Measurements from ENCODE around the gene CAMTA2.
"Not testable (repeated sequence)": the region's sequence is repeated elsewhere in the genome, so short reads cannot be mapped to it uniquely, and the experiment has no call there.

CAMTA2 gene

GRCh38 chr17:4945944-4946280 is 41.6 kb downstream of the CAMTA2 start:
- no peak for DNase-seq

GRCh38 chr17:4945176-4945943 is 42.1 kb downstream of the CAMTA2 start:
- DNase-seq, result peak; percentile 88

- DNase-seq, result no peak
These were observed 42.8 kb downstream of the CAMTA2 start for GRCh38 chr17:4944554-4945175.

- DNase-seq, result no peak
These were observed 43.3 kb downstream of the CAMTA2 start for GRCh38 chr17:4944163-4944553.

- no peak for DNase-seq
These were observed 44.5 kb downstream of the CAMTA2 start for GRCh38 chr17:4942760-4943508.

GRCh38 chr17:4941319-4941610 is 46.2 kb downstream of the CAMTA2 start:
- no peak for DNase-seq

- DNase-seq, result no peak
These were observed 46.7 kb downstream of the CAMTA2 start for GRCh38 chr17:4940555-4941318.

GRCh38 chr17:4939796-4940554 is 47.5 kb downstream of the CAMTA2 start, which contains the start of the genes RNF167 and SLC25A11:
Gene RNF167, plus strand, starts transcription at chr17:4940268. Its CDS starts 642 bp downstream, at chr17:4940910.
Gene SLC25A11, minus strand, starts transcription at chr17:4940046. Its CDS starts 136 bp downstream, at chr17:4939910.
- peak; percentile 98 for DNase-seq

- no peak for DNase-seq
These were observed 48.0 kb downstream of the CAMTA2 start for GRCh38 chr17:4939546-4939795.

- DNase-seq, result no peak
These were observed 48.6 kb downstream of the CAMTA2 start for GRCh38 chr17:4938688-4939545.

GRCh38 chr17:4938069-4938491 is 49.4 kb downstream of the CAMTA2 start:
- DNase-seq, result no peak

- DNase-seq, result no peak
These were observed 49.9 kb downstream of the CAMTA2 start for GRCh38 chr17:4937553-4937952.

- DNase-seq, result no peak
These were observed 51.0 kb downstream of the CAMTA2 start for GRCh38 chr17:4936436-4936835.

GRCh38 chr17:4935650-4936049 is 51.8 kb downstream of the CAMTA2 start:
- no peak for DNase-seq

GRCh38 chr17:4934173-4934979 is 53.1 kb downstream of the CAMTA2 start:
- no peak for DNase-seq

GRCh38 chr17:4933646-4934045 is 53.8 kb downstream of the CAMTA2 start:
- no peak for DNase-seq

GRCh38 chr17:4932756-4933155 is 54.7 kb downstream of the CAMTA2 start:
- no peak for DNase-seq

GRCh38 chr17:4931963-4932362 is 55.5 kb downstream of the CAMTA2 start, which contains the start of gene GP1BA:
Gene GP1BA, plus strand, starts transcription at chr17:4932277. Its CDS starts 328 bp downstream, at chr17:4932605.
- DNase-seq, result no peak

GRCh38 chr17:4928881-4929280 is 58.6 kb downstream of the CAMTA2 start:
- DNase-seq, result no peak

GRCh38 chr17:4926577-4927335 is 60.7 kb downstream of the CAMTA2 start:
- not testable (repeated sequence) for DNase-seq
